ENCODE results near the gene SEMA4G. TPM values are rescaled to one million over a fixed set of nuclear protein-coding genes. Genes with fewer than 3 reads are reported as not detected.

SEMA4G gene
- polyA plus RNA-seq, 2 of the 4 experiments (the other 2 are of a cell fraction), result 13.5 to 17.4 TPM

DNA sequence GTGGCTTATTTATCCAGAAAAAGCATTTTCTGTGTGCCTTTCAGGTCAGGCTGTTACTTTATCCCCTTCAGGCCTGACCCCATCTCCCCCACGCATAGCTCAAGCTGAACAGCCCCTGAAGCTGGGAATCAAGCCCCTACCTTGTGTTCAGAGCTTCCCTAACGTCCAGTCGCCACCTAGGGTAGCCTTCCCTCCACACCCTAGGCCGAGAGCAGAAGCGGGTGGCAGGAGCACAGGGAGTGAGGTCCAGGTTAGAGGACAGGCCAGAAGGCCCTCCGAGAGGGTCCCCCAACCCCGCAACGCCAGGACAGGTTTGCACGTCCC lies 479 bp upstream of the SEMA4G start:
- H3K4me3 ChIP-seq, result peak overlapping the region; percentile 84
- no peak for FAIRE-seq
- H3K4me1 ChIP-seq, result peaks cover 34% of the 10 kb centered on the region
- no peaks in the 10 kb centered on the region for H3K9me3 ChIP-seq
- H3K4me2 ChIP-seq, result peak overlapping the region; percentile 98
- ChIA-PET CTCF (interaction anchor here (0.6 to 2.8 kb wide), 17 partner anchors 12 to 939 kb away, joined by 3 to 13 read pairs (median 4); partner anchors contain the start of genes PDZD7 and SFXN3), POLR2A (no interaction called here)
- H3K27ac ChIP-seq, result peak overlapping the region; percentile 70 to 88
- peak; percentile 44 to 46 for ATAC-seq
- TF ChIP-seq SMC3 (IDR thresholded peaks at IDR 0.05) (no peak), ATOH8 (CRISPR knock-in tag; IDR thresholded peaks at IDR 0.05; ENCODE audit: low read depth) (no peak), HOXB5 (CRISPR knock-in tag; IDR thresholded peaks at IDR 0.05) (peak; percentile 21; the same call in 1 of the 2 replicates)
- no peak for DNase-seq (ENCODE audit: low read depth in 1 of 2, low spot score in 1 of 2)
- WGBS (ENCODE audit: missing lambda C conversion rate), result 26% methylated on average over 6 of the region's 9 CpGs

DNA sequence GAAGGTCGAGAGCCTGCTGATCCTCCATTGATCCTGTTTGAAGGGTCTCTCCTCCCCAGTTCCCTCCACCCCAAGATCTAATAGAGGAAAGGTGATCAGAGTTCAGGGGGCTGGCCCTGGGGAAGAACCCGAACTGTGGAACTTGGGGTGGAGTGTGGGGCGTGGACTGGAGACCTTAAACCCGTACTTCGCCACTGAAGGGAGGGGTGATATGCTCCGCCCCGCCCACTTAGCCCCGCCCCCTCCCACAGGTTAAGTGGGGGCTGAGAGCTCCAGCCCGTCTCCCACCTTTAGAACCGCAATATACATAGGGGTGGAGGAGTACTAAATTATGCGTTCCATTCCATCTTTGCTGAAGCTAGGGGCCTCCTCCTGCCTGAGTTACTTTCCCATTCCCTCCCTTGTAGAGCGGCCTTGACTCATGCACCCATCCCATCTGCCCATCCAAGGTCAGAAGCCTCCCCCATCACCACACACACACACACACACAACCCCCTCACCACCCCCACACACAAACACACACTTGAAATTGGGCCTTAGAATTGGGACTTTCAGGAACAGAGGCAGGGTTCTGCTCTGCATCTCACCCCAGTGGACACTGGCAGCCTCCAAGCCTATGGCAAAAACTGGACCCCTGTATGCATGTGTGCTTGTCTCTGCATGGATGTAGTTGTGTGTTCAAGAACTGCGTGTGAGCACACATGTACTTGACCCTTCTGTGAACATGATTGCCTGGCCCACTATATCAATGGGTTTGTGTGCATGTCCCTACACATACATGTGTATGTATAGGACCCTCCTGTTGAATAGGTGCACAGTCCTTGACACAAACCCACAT lies 991 bp downstream of the SEMA4G start:
- peak overlapping the region; percentile 70 to 88; a peak in 5 of 6 replicates for H3K27ac ChIP-seq
- TF ChIP-seq, protein P1, sequence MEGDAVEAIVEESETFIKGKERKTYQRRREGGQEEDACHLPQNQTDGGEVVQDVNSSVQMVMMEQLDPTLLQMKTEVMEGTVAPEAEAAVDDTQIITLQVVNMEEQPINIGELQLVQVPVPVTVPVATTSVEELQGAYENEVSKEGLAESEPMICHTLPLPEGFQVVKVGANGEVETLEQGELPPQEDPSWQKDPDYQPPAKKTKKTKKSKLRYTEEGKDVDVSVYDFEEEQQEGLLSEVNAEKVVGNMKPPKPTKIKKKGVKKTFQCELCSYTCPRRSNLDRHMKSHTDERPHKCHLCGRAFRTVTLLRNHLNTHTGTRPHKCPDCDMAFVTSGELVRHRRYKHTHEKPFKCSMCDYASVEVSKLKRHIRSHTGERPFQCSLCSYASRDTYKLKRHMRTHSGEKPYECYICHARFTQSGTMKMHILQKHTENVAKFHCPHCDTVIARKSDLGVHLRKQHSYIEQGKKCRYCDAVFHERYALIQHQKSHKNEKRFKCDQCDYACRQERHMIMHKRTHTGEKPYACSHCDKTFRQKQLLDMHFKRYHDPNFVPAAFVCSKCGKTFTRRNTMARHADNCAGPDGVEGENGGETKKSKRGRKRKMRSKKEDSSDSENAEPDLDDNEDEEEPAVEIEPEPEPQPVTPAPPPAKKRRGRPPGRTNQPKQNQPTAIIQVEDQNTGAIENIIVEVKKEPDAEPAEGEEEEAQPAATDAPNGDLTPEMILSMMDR (IDR thresholded peaks at IDR 0.05), result no peak
- no peak for TF ChIP-seq KDM5A (IDR thresholded peaks at IDR 0.05)
- TF ChIP-seq EP300 (IDR thresholded peaks at IDR 0.05), result no peak
- peak overlapping the region; percentile 98 for H3K4me2 ChIP-seq
- DNase-seq (ENCODE audit: low read depth in 1 of 2, low spot score in 1 of 2) (peak; percentile 44 to 45), ATAC-seq (peak; percentile 25 to 48; a peak in 5 of 6 replicates), FAIRE-seq (no peak)
- H3K4me1 ChIP-seq, result peaks cover 34% of the 10 kb centered on the region
- no peaks in the 10 kb centered on the region for H3K9me3 ChIP-seq
- CTCF ChIA-PET, result interaction anchor here (0.5 to 2.8 kb wide), 10 partner anchors 10 to 44 kb away, joined by 3 to 13 read pairs (median 6); no protein-coding TSS in a partner anchor
- WGBS (ENCODE audit: missing lambda C conversion rate), result 23% methylated on average over 13 of the region's 13 CpGs
- H3K4me3 ChIP-seq, result peak overlapping the region; percentile 84
- POLR2A ChIA-PET, result no interaction called here

- peak; percentile 50 to 63 for ATAC-seq
- POLR2A ChIA-PET, result no interaction called here
- peak; percentile 32 for FAIRE-seq
- Histone ChIP-seq H3K4me2 (peak overlapping the region; percentile 98), H3K9me3 (no peaks in the 10 kb centered on the region), H3K27ac (peak overlapping the region; percentile 58 to 88; a peak in 4 of 6 replicates), H3K4me1 (peaks cover 34% of the 10 kb centered on the region), H3K4me3 (no peak overlapping the region)
- peak; percentile 48 to 65 for DNase-seq (ENCODE audit: low read depth in 1 of 2, low spot score in 1 of 2)
- CTCF ChIA-PET, result interaction anchor here (0.5 to 6.6 kb wide), 5 partner anchors 13 to 81 kb away, joined by 3 to 33 read pairs (median 3); no protein-coding TSS in a partner anchor
- 0 out of 2 replicates have a peak, but pooled peaks have one; percentile 23 for TF ChIP-seq MAX (IDR thresholded peaks at IDR 0.05)
- TF ChIP-seq EHF (CRISPR knock-in tag; IDR thresholded peaks at IDR 0.05), result no peak
- 33% methylated on average over 4 of the region's 4 CpGs for WGBS (ENCODE audit: missing lambda C conversion rate)
These were observed 1.9 kb downstream of the SEMA4G start for GRCh38 chr10:100970914-100971811.

DNA sequence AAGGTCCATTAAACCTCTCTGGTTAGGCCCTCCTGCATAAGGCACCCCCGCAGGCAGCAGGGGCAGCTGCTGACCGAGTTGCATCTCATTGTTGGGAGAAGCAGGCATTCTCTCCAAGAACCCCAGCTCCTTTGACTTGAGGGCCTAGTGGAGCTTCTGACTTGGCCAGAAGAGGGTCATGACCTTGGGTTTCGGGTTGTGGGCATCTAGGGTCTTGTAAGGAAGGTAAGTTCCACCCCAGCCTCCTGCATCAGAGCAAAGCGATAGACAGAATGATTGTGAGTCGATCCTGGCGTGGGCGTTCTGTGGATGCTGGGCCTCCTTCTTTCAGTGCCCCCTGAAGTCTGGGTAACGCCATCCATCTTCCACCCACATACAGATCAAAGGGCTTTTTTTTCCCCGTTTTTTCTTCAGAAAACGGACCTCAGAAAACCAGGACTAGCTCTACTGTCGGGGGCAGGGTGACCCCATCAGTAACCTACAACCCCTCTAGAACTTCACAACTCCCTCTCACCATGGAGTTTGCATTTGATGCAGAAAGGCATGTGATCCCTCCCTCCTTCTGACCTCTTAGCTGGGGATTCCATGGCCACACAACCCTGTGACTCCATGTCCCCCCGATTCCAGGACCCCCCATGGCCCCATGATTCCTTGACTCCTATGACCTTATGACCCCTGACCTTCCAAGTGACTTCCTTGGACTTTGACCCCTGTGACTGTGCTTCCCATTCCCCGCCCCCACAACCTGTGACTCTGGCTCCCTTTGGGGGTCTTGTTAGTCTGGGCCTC lies 3.0 kb downstream of the SEMA4G start:
- Histone ChIP-seq H3K4me2 (peak overlapping the region; percentile 98), H3K9me3 (no peaks in the 10 kb centered on the region), H3K4me3 (no peak overlapping the region), H3K4me1 (peaks cover 34% of the 10 kb centered on the region), H3K27ac (peak overlapping the region in 1 of 2 experiments; percentile 88; a peak in 4 of 6 replicates)
- TF ChIP-seq PHF8 (IDR thresholded peaks at IDR 0.05; ENCODE audit: borderline replicate concordance, low read depth) (no peak), RNF2 (IDR thresholded peaks at IDR 0.05; ENCODE audit: borderline replicate concordance, low read depth) (no peak), FOSB (CRISPR knock-in tag; IDR thresholded peaks at IDR 0.05) (no peak), SMC3 (IDR thresholded peaks at IDR 0.05) (no peak), HDAC2 (IDR thresholded peaks at IDR 0.05) (no peak), ZFP36 (IDR thresholded peaks at IDR 0.05; ENCODE audit: borderline replicate concordance, partially characterized antibody) (no peak), HOXA7 (CRISPR knock-in tag; IDR thresholded peaks at IDR 0.05) (no peak), USF2 (IDR thresholded peaks at IDR 0.05) (no peak), TFCP2L1 (CRISPR knock-in tag; IDR thresholded peaks at IDR 0.05) (no peak), ZSCAN20 (CRISPR knock-in tag; IDR thresholded peaks at IDR 0.05) (no peak), PBX3 (IDR thresholded peaks at IDR 0.05) (no peak), JUNB (IDR thresholded peaks at IDR 0.05) (no peak)
- DNase-seq (ENCODE audit: low read depth in 1 of 2, low spot score in 1 of 2) (no peak), ATAC-seq (no peak), FAIRE-seq (no peak)
- POLR2A ChIA-PET, result no interaction called here
- CTCF ChIA-PET, result interaction anchor here (0.5 to 6.6 kb wide), 9 partner anchors 9 to 80 kb away, joined by 3 to 33 read pairs (median 4); partner anchors contain the start of gene LZTS2
- whole genome bisulfite sequencing (ENCODE audit: missing lambda C conversion rate), result 77% methylated on average over 13 of the region's 13 CpGs

All from A549 (cell line).